Activated T-helper 17 cell treated with anti-CD3 and anti-CD28 coated beads, Interleukin-2, amount 50 U/mL, for 72 hours (primary cell): ENCODE results near the gene CCDC106. TPM values are rescaled to one million over a fixed set of nuclear protein-coding genes. Genes with fewer than 3 reads are reported as not detected.
A peak's percentile ranks its signal among the peaks of the same experiment; 100 is the strongest.

Experiments used
- ATAC-seq: fragments of 150-1000 bp; cut with Tn5 transposase; replicated peaks from 2 replicates; pipeline ENCODE4 v1.10.0; 2021; ENCODE audit warnings: mild to moderate bottlenecking, moderate library complexity
- H3K27ac Mint-ChIP-seq: one replicate; pipeline ENCODE4 v1.8.0; 2022; ENCODE audit warnings: mixed read lengths
- H3K27me3 Mint-ChIP-seq: one replicate; pipeline ENCODE4 v1.8.0; 2022; ENCODE audit warnings: mixed read lengths
- H3K36me3 Mint-ChIP-seq: one replicate; pipeline ENCODE4 v1.8.0; 2022; ENCODE audit warnings: low read depth, mild to moderate bottlenecking, mixed read lengths
- H3K4me1 Mint-ChIP-seq: one replicate; pipeline ENCODE4 v1.8.0; 2022; ENCODE audit warnings: mixed read lengths
- H3K4me3 Mint-ChIP-seq: one replicate; pipeline ENCODE4 v1.8.0; 2022; ENCODE audit warnings: mild to moderate bottlenecking, mixed read lengths
- H3K9me3 Mint-ChIP-seq: one replicate; pipeline ENCODE4 v1.8.0; 2022; ENCODE audit warnings: mixed read lengths
- total RNA-seq, 2 donors: library from RNA; stranded (reverse); gene quantifications; one replicate each; pipeline ENCODE4 v1.2.3, GENCODE V29; 2022

The CCDC106 gene
- total RNA-seq, 2 donors from 2014 or later = 2.4 to 2.6 TPM

GRCh38 chr19:55606817-55607216 lies 41.2 kb upstream of the CCDC106 start:
- Mint-ChIP-seq H3K4me3 (peak overlapping the region; percentile 89), H3K27ac (peak overlapping the region; percentile 90), H3K9me3 (no peaks in the 10 kb centered on the region), H3K4me1 (peaks cover 48% of the 10 kb centered on the region), H3K36me3 (peaks cover 44% of the 10 kb centered on the region), H3K27me3 (no peaks in the 10 kb centered on the region)
- no peak for ATAC-seq

- H3K4me1 Mint-ChIP-seq = peaks cover 44% of the 10 kb centered on the region
- peaks cover 55% of the 10 kb centered on the region for H3K36me3 Mint-ChIP-seq
- no peak overlapping the region for H3K4me3 Mint-ChIP-seq
- no peak for ATAC-seq
- H3K27ac Mint-ChIP-seq = peak overlapping the region; percentile 68
- no peaks in the 10 kb centered on the region for H3K27me3 Mint-ChIP-seq
- no peaks in the 10 kb centered on the region for H3K9me3 Mint-ChIP-seq
These were observed 38.7 kb upstream of the CCDC106 start for GRCh38 chr19:55609326-55609725.

- H3K27me3 Mint-ChIP-seq = no peaks in the 10 kb centered on the region
- H3K9me3 Mint-ChIP-seq = no peaks in the 10 kb centered on the region
- H3K27ac Mint-ChIP-seq = peak overlapping the region; percentile 65
- no peak overlapping the region for H3K4me3 Mint-ChIP-seq
- H3K36me3 Mint-ChIP-seq = peaks cover 46% of the 10 kb centered on the region
- peaks cover 35% of the 10 kb centered on the region for H3K4me1 Mint-ChIP-seq
- ATAC-seq = no peak
These were observed 36.6 kb upstream of the CCDC106 start for GRCh38 chr19:55611300-55611982.

GRCh38 chr19:55611983-55612645 lies 35.9 kb upstream of the CCDC106 start:
- ATAC-seq = no peak
- Mint-ChIP-seq H3K27me3 (no peaks in the 10 kb centered on the region), H3K4me1 (peaks cover 28% of the 10 kb centered on the region), H3K4me3 (no peak overlapping the region), H3K36me3 (peaks cover 46% of the 10 kb centered on the region), H3K27ac (peak overlapping the region; percentile 38), H3K9me3 (no peaks in the 10 kb centered on the region)

- H3K4me3 Mint-ChIP-seq = no peak overlapping the region
- peaks cover 20% of the 10 kb centered on the region for H3K4me1 Mint-ChIP-seq
- no peak overlapping the region for H3K27ac Mint-ChIP-seq
- ATAC-seq = no peak
- H3K9me3 Mint-ChIP-seq = no peaks in the 10 kb centered on the region
- peaks cover 44% of the 10 kb centered on the region for H3K36me3 Mint-ChIP-seq
- no peaks in the 10 kb centered on the region for H3K27me3 Mint-ChIP-seq
These were observed 34.6 kb upstream of the CCDC106 start for GRCh38 chr19:55613396-55613795.

GRCh38 chr19:55613930-55614710 lies 33.9 kb upstream of the CCDC106 start:
- H3K9me3 Mint-ChIP-seq = no peaks in the 10 kb centered on the region
- no peak overlapping the region for H3K4me3 Mint-ChIP-seq
- no peak for ATAC-seq
- no peak overlapping the region for H3K27ac Mint-ChIP-seq
- no peaks in the 10 kb centered on the region for H3K27me3 Mint-ChIP-seq
- H3K4me1 Mint-ChIP-seq = peaks cover 20% of the 10 kb centered on the region
- H3K36me3 Mint-ChIP-seq = peaks cover 37% of the 10 kb centered on the region

GRCh38 chr19:55614711-55615542 lies 33.1 kb upstream of the CCDC106 start:
- Mint-ChIP-seq H3K9me3 (no peaks in the 10 kb centered on the region), H3K4me3 (no peak overlapping the region), H3K27me3 (no peaks in the 10 kb centered on the region), H3K27ac (no peak overlapping the region), H3K36me3 (peaks cover 29% of the 10 kb centered on the region), H3K4me1 (peaks cover 17% of the 10 kb centered on the region)
- ATAC-seq = no peak

GRCh38 chr19:55615543-55616394 lies 32.2 kb upstream of the CCDC106 start:
- no peak for ATAC-seq
- Mint-ChIP-seq H3K27me3 (no peaks in the 10 kb centered on the region), H3K27ac (no peak overlapping the region), H3K9me3 (no peaks in the 10 kb centered on the region), H3K36me3 (peaks cover 26% of the 10 kb centered on the region), H3K4me3 (no peak overlapping the region), H3K4me1 (peaks cover 12% of the 10 kb centered on the region)

GRCh38 chr19:55616395-55616875 lies 31.6 kb upstream of the CCDC106 start:
- H3K27ac Mint-ChIP-seq = no peak overlapping the region
- no peaks in the 10 kb centered on the region for H3K9me3 Mint-ChIP-seq
- H3K4me1 Mint-ChIP-seq = peaks cover 7% of the 10 kb centered on the region
- H3K36me3 Mint-ChIP-seq = peaks cover 26% of the 10 kb centered on the region
- no peaks in the 10 kb centered on the region for H3K27me3 Mint-ChIP-seq
- ATAC-seq = no peak
- no peak overlapping the region for H3K4me3 Mint-ChIP-seq

- no peak overlapping the region for H3K27ac Mint-ChIP-seq
- H3K27me3 Mint-ChIP-seq = no peaks in the 10 kb centered on the region
- no peak for ATAC-seq
These were observed 30.6 kb upstream of the CCDC106 start for GRCh38 chr19:55617426-55617825.

GRCh38 chr19:55618426-55618825 lies 29.6 kb upstream of the CCDC106 start:
- no peaks in the 10 kb centered on the region for H3K27me3 Mint-ChIP-seq
- H3K9me3 Mint-ChIP-seq = no peaks in the 10 kb centered on the region
- peaks cover 3% of the 10 kb centered on the region for H3K4me1 Mint-ChIP-seq
- no peak overlapping the region for H3K4me3 Mint-ChIP-seq
- peaks cover 15% of the 10 kb centered on the region for H3K36me3 Mint-ChIP-seq
- ATAC-seq = no peak
- no peak overlapping the region for H3K27ac Mint-ChIP-seq

More at GRCh38 chr19:55617426-55617825, 30.6 kb upstream of the CCDC106 start:
- Mint-ChIP-seq H3K4me1 (no peaks in the 10 kb centered on the region), H3K9me3 (no peaks in the 10 kb centered on the region), H3K36me3 (peaks cover 24% of the 10 kb centered on the region), H3K4me3 (no peak overlapping the region)

- no peak for ATAC-seq
- H3K9me3 Mint-ChIP-seq = no peaks in the 10 kb centered on the region
- no peak overlapping the region for H3K27ac Mint-ChIP-seq
- H3K4me1 Mint-ChIP-seq = peaks cover 9% of the 10 kb centered on the region
- peaks cover 15% of the 10 kb centered on the region for H3K36me3 Mint-ChIP-seq
- no peaks in the 10 kb centered on the region for H3K27me3 Mint-ChIP-seq
- H3K4me3 Mint-ChIP-seq = no peak overlapping the region
These were observed 28.7 kb upstream of the CCDC106 start for GRCh38 chr19:55619286-55619685.

GRCh38 chr19:55620410-55621204 lies 27.4 kb upstream of the CCDC106 start:
- peak overlapping the region; percentile 17 for H3K27ac Mint-ChIP-seq
- no peaks in the 10 kb centered on the region for H3K9me3 Mint-ChIP-seq
- H3K36me3 Mint-ChIP-seq = peaks cover 22% of the 10 kb centered on the region
- no peak for ATAC-seq
- no peak overlapping the region for H3K4me3 Mint-ChIP-seq
- H3K4me1 Mint-ChIP-seq = peaks cover 15% of the 10 kb centered on the region
- no peaks in the 10 kb centered on the region for H3K27me3 Mint-ChIP-seq
